IMR-90 (cell line): ENCODE results near the gene WNT7A. TPM values are rescaled to one million over a fixed set of nuclear protein-coding genes. Genes with fewer than 3 reads are reported as not detected.

Experiments
- ATAC-seq: fragments of 200-7000 bp; cut with Tn5 transposase; 2 replicates; pipeline ENCODE4 v1.9.1; 2020; ENCODE audit warnings: low read depth, mild to moderate bottlenecking, moderate library complexity
- BruUV-seq: library from RNA; stranded (reverse); fragments of 400-500 nt; replicated peaks from 2 replicates; lab custom pipeline; 2021; lab: Mats Ljungman, UMichigan
- CTCF ChIA-PET: fragments of 300-600 bp; formaldehyde crosslinking; extraction: SDS; loops from one replicate; lab custom pipeline; 2021; ENCODE audit warnings: antibody characterized with exemption; lab: Yijun Ruan, JAX
- POLR2A ChIA-PET: fragments of 300-600 bp; sonication (Branson Sonifier 250); formaldehyde crosslinking; loops from one replicate; lab custom pipeline; 2022; ENCODE audit warnings: antibody characterized with exemption; ENCODE audit not compliant: unreplicated experiment; lab: Charles Lee
- DNase-seq: peaks from one replicate; pipeline ENCODE4 v3.0.0; 2013
- H2AFZ ChIP-seq: replicated peaks from 2 replicates; pipeline ENCODE3; 2013; ENCODE audit warnings: low read length, mild to moderate bottlenecking; ENCODE audit not compliant: poor library complexity
- H2AK5ac ChIP-seq: 2 replicates; pipeline ENCODE4 v1.6.1; 2013; ENCODE audit warnings: low read depth, low read length, inconsistent platforms
- H2AK9ac ChIP-seq: replicated peaks from 2 replicates; pipeline ENCODE3; 2013; ENCODE audit warnings: mild to moderate bottlenecking, low read depth, low read length, moderate library complexity; ENCODE audit not compliant: poor library complexity
- H2BK120ac ChIP-seq: 2 replicates; pipeline ENCODE4 v1.6.1; 2013; ENCODE audit warnings: low read depth, low read length, inconsistent platforms
- H2BK15ac ChIP-seq: 3 replicates; pipeline ENCODE4 v1.6.1; 2013; ENCODE audit warnings: low read depth, low read length, inconsistent platforms
- H2BK20ac ChIP-seq: 2 replicates; pipeline ENCODE4 v1.6.1; 2013; ENCODE audit warnings: low read depth, mild to moderate bottlenecking, inconsistent platforms, low read length, moderate library complexity
- H2BK5ac ChIP-seq: 2 replicates; pipeline ENCODE4 v1.6.1; 2013; ENCODE audit warnings: mild to moderate bottlenecking, low read depth, low read length, inconsistent platforms; ENCODE audit not compliant: poor library complexity, severe bottlenecking
- H3K14ac ChIP-seq: replicated peaks from 2 replicates; pipeline ENCODE4 v1.6.1; 2013; ENCODE audit warnings: low read depth, low read length, inconsistent platforms
- H3K18ac ChIP-seq: 2 replicates; pipeline ENCODE4 v1.6.1; 2013; ENCODE audit warnings: low read depth, low read length, control low read depth
- H3K23ac ChIP-seq: 2 replicates; pipeline ENCODE4 v1.6.1; 2013; ENCODE audit warnings: low read depth, low read length, inconsistent platforms
- H3K27ac ChIP-seq: 2 replicates; pipeline ENCODE4 v1.5.1; 2013; ENCODE audit warnings: mild to moderate bottlenecking, control low read depth, low read length; ENCODE audit not compliant: insufficient read depth
- H3K27me3 ChIP-seq: 2 replicates; pipeline ENCODE4 v1.6.1; 2013; ENCODE audit warnings: low read length; ENCODE audit not compliant: control insufficient read depth, insufficient read depth
- H3K36me3 ChIP-seq: 2 replicates; pipeline ENCODE4 v1.6.1; 2013; ENCODE audit warnings: low read length, mixed read lengths; ENCODE audit not compliant: control insufficient read depth, insufficient read depth
- H3K4ac ChIP-seq: 2 replicates; pipeline ENCODE4 v1.6.1; 2013; ENCODE audit warnings: low read depth, low read length, inconsistent platforms
- H3K4me1 ChIP-seq: 2 replicates; pipeline ENCODE4 v1.6.1; 2013; ENCODE audit warnings: low read length, mixed read lengths; ENCODE audit not compliant: control insufficient read depth, insufficient read depth
- H3K4me2 ChIP-seq: 2 replicates; pipeline ENCODE4 v1.6.1; 2013; ENCODE audit warnings: low read depth, mild to moderate bottlenecking, control low read depth, low read length, moderate library complexity
- H3K4me3 ChIP-seq: 2 replicates; pipeline ENCODE4 v1.5.1; 2013; ENCODE audit warnings: low read depth, mild to moderate bottlenecking, control low read depth, low read length, moderate library complexity; ENCODE audit not compliant: insufficient read depth
- H3K56ac ChIP-seq: 2 replicates; pipeline ENCODE4 v1.6.1; 2013; ENCODE audit warnings: low read length, inconsistent platforms; ENCODE audit not compliant: insufficient read depth; ENCODE audit errors: extremely low read depth
- H3K79me1 ChIP-seq, 2 experiments: 2 replicates each; pipeline ENCODE4 v1.6.1; 2013; ENCODE audit warnings: low read length in 2 of 2, inconsistent platforms in 1 of 2, low read depth in 1 of 2
- H3K9ac ChIP-seq: 2 replicates; pipeline ENCODE4 v1.6.1; 2013; ENCODE audit warnings: low read depth, low read length, control low read depth
- H3K9me1 ChIP-seq: 2 replicates; pipeline ENCODE4 v1.6.1; 2013; ENCODE audit warnings: low read length, inconsistent platforms; ENCODE audit not compliant: insufficient read depth
- H3K9me3 ChIP-seq: 2 replicates; pipeline ENCODE4 v1.6.1; 2013; ENCODE audit warnings: low read length; ENCODE audit not compliant: control insufficient read depth, insufficient read depth
- H4K20me1 ChIP-seq: 2 replicates; pipeline ENCODE4 v1.6.1; 2013; ENCODE audit warnings: low read length, inconsistent platforms; ENCODE audit not compliant: insufficient read depth
- H4K5ac ChIP-seq: 2 replicates; pipeline ENCODE4 v1.6.1; 2013; ENCODE audit warnings: mild to moderate bottlenecking, low read depth, low read length, control low read depth
- H4K8ac ChIP-seq, 2 experiments: 2 replicates each; pipeline ENCODE4 v1.6.1; 2013; ENCODE audit warnings: low read depth in 2 of 2, low read length in 2 of 2, control low read depth in 1 of 2, inconsistent platforms in 1 of 2
- H4K91ac ChIP-seq: 2 replicates; pipeline ENCODE4 v1.6.1; 2013; ENCODE audit warnings: low read depth, low read length, inconsistent platforms; ENCODE audit not compliant: insufficient read depth
- NFE2L2 ChIP-seq: fragments of 150-350 bp; IDR thresholded peaks from 2 replicates; pipeline ENCODE4 v1.6.1; 2016; ENCODE audit warnings: low read depth, mild to moderate bottlenecking, low read length
- POLR2A ChIP-seq: IDR thresholded peaks from 2 replicates; pipeline ENCODE4 v1.6.1; 2012; ENCODE audit warnings: mild to moderate bottlenecking, low read depth, low read length
- WGBS, 2 experiments: methylation state at CpG; one replicate each; pipeline versions ENCODE4 v1.1.5 to v1.1.7; 2013; ENCODE audit warnings: missing lambda C conversion rate in 2 of 2; ENCODE audit not compliant: insufficient read length in 1 of 2; ENCODE audit errors: extremely low coverage in 2 of 2; 5-methylcytosine and 5-hydroxymethylcytosine counted together
- dilution Hi-C: fragments of 300-500 bp; cut with HindIII; formaldehyde crosslinking; loops from one replicate; pipeline ENCODE4 v1.14.3; 2018; ENCODE audit warnings: low sequenced_read_pairs; ENCODE audit not compliant: unreplicated experiment
- in situ Hi-C: fragments of 300-500 bp; cut with MboI; formaldehyde crosslinking; loops from 3 replicates; pipeline ENCODE4 v1.14.3; 2019; ENCODE audit warnings: low sequenced_read_pairs, inconsistent platforms, mixed read lengths
- intact Hi-C: fragments of 100-400 bp; cut with micrococcal nuclease; formaldehyde crosslinking; loops from 2 replicates; pipeline ENCODE4 v1.10.0; 2022
- polyA plus RNA-seq, 3 experiments: library from polyadenylated mRNA; depleted of rRNA; stranded (reverse); fragments of >200 nt; gene quantifications; 2 replicates each; pipeline ENCODE4 v1.2.3, GENCODE V29; 2012; ENCODE audit warnings: low replicate concordance in 1 of 3
- total RNA-seq: library from RNA; depleted of rRNA; stranded (reverse); fragments of >200 nt; gene quantifications from 2 replicates; pipeline ENCODE4 v1.2.3, GENCODE V29; 2012

The WNT7A gene
- total and polyA plus RNA-seq, 2 of the 4 experiments (the other 2 are of a cell fraction), result not detected

DNA sequence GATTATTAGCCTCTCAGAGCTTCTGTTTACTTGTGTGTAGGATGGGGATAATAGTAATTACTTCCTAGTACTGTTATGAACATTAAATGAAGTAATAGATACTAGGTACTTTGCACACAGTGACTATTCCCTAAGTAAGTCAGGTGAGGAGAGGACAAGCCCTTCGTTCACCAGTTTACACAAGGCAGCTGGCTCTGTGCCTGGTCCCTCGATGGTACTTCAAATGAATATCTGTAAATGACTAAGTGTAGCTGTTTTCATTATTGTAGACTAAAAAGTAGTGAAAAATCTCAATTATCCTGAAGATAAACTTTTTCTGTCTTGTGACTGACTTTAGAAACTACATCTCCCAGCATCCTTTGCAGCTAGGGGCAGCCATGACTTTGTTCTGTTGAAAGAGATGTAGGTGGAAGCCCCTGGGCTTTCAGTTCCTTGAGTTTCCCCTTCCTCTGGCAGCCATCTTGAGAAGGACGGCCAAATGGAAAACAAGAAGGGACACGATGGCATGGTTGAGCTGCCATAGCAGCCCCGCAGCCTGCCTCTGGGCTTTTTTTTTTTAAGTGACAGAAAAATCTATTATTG, 11.7 kb upstream of the WNT7A start:
- no peaks in the 10 kb centered on the region for H4K20me1 ChIP-seq
- no peak overlapping the region for H2BK15ac ChIP-seq
- no peak overlapping the region for H4K8ac ChIP-seq
- peaks cover 5% of the 10 kb centered on the region; the same call in 1 of the 2 replicates for H3K9me3 ChIP-seq
- WGBS, 2 experiments, result 73% methylated on average over 3 of the region's 5 CpGs; no CpG with 5 or more reads in 1 of the 2 experiments
- H2AK5ac ChIP-seq, result no peak overlapping the region
- no peak overlapping the region for H2AK9ac ChIP-seq
- peaks cover 7% of the 10 kb centered on the region for H3K4me1 ChIP-seq
- no peak overlapping the region for H3K18ac ChIP-seq
- no TSS peak for BruUV-seq
- H3K14ac ChIP-seq, result no peak overlapping the region
- H3K27me3 ChIP-seq, result peaks cover 10% of the 10 kb centered on the region; the same call in 1 of the 2 replicates
- ChIA-PET CTCF (no interaction called here), POLR2A (no interaction called here)
- H2BK20ac ChIP-seq, result no peak overlapping the region
- no peak overlapping the region for H3K56ac ChIP-seq
- H4K91ac ChIP-seq, result no peak overlapping the region
- H2BK120ac ChIP-seq, result no peak overlapping the region
- no peak for DNase-seq
- dilution Hi-C loops, result no loop called here
- H3K4me2 ChIP-seq, result no peak overlapping the region
- H3K23ac ChIP-seq, result no peak overlapping the region
- intact Hi-C loops, result no loop called here
- H3K4ac ChIP-seq, result no peak overlapping the region
- H2AFZ ChIP-seq, result no peak overlapping the region
- no peaks in the 10 kb centered on the region for H3K79me1 ChIP-seq
- H2BK5ac ChIP-seq, result no peak overlapping the region
- in situ Hi-C loops, result loop anchor here (10.0 to 25.0 kb wide), 4 partner anchors 221 to 671 kb away; partner anchors contain the start of genes CHCHD4 and HDAC11
- no peak overlapping the region for H3K9ac ChIP-seq
- no peaks in the 10 kb centered on the region for H3K9me1 ChIP-seq
- no peak overlapping the region for H3K27ac ChIP-seq
- no peak overlapping the region for H3K4me3 ChIP-seq
- no peak for ATAC-seq
- no peak overlapping the region for H4K5ac ChIP-seq
- H3K36me3 ChIP-seq, result no peaks in the 10 kb centered on the region
- TF ChIP-seq POLR2A (no peak), NFE2L2 (no peak)
